ENCODE data around the gene FLOT1. TPM values are rescaled to one million over a fixed set of nuclear protein-coding genes. Genes with fewer than 3 reads are reported as not detected.

Gene FLOT1
- total and polyA plus RNA-seq, 2 of the 13 experiments (the other 11 are each of a cell fraction or from before 2014, with no cell fraction given): 82.3 to 130 TPM

- no TSS peak for BruUV-seq (replicated peaks)
- in situ Hi-C loops (cut with HindIII; ENCODE audit: extremely low pct_ligation_motif_present, low pct_unique_long_range_greater_than_20kb): no loop called here
- no peak for FAIRE-seq
- Histone ChIP-seq H3K27me3 (ENCODE audit: control insufficient read depth in 1 of 2, insufficient read depth in 2 of 2, low read length in 2 of 2) (no peaks in the 10 kb centered on the region; a peak in 1 of 5 replicates), H3K9me3 (ENCODE audit: low read length) (no peaks in the 10 kb centered on the region), H4K20me1 (ENCODE audit: insufficient read depth, low read length) (peaks cover 7% of the 10 kb centered on the region), H2AFZ (ENCODE audit: low read length) (no peak overlapping the region), H3K4me1 (ENCODE audit: insufficient read depth, low read length) (peaks cover 53% of the 10 kb centered on the region), H3K4me2 (ENCODE audit: low read depth, low read length) (no peak overlapping the region), H3K79me2 (ENCODE audit: insufficient read depth, low read length) (peaks cover 18% of the 10 kb centered on the region), H3K4me3 (replicated peaks in 1 of 3; ENCODE audit: insufficient read depth in 1 of 3, low read depth in 2 of 3, low read length in 3 of 3) (no peak overlapping the region), H3K36me3 (replicated peaks in 1 of 2; ENCODE audit: control insufficient read depth in 1 of 2, insufficient read depth in 2 of 2, low read length in 2 of 2) (peaks cover 9 to 46% of the 10 kb centered on the region in 2 experiments), H3K27ac (ENCODE audit: extremely low read length, insufficient read depth, low read length) (no peak overlapping the region), H3K9ac (ENCODE audit: insufficient read depth, low read depth, low read length) (no peak overlapping the region)
- no peak for DNase-seq (ENCODE audit: low spot score)
- intact Hi-C loops (cut with micrococcal nuclease; ENCODE audit: unreplicated experiment): no loop called here
- 94% methylated on average over 6 of the region's 6 CpGs for WGBS (ENCODE audit: low lambda C conversion rate)
- POLR2A ChIA-PET: interaction anchor here (1.3 to 16.9 kb wide), 8 partner anchors 10 to 91 kb away, joined by 3 to 414 read pairs (median 16); no protein-coding TSS in a partner anchor
- CTCF ChIA-PET (ENCODE audit: low intra/inter-chr PET ratio, low total read pairs): no interaction called here
- ATAC-seq: no peak
- TF ChIP-seq HOMEZ (CRISPR knock-in tag; IDR thresholded peaks at IDR 0.05; ENCODE audit: low read depth) (no peak), USF2 (IDR thresholded peaks at IDR 0.05; ENCODE audit: low read depth, low read length) (no peak), USF2 (CRISPR knock-in tag; IDR thresholded peaks at IDR 0.05; ENCODE audit: borderline replicate concordance) (no peak), HNRNPLL (IDR thresholded peaks at IDR 0.05; ENCODE audit: low read depth, low read length, poor library complexity, severe bottlenecking) (no peak), ZNF605 (CRISPR knock-in tag; IDR thresholded peaks at IDR 0.05) (no peak)
These were observed 4.0 kb downstream of the FLOT1 start for GRCh38 chr6:30738532-30738931.
